Measurements from ENCODE around the gene ANGPTL2.
A peak's percentile ranks its signal among the peaks of the same experiment; 100 is the strongest.

The ANGPTL2 gene

DNA sequence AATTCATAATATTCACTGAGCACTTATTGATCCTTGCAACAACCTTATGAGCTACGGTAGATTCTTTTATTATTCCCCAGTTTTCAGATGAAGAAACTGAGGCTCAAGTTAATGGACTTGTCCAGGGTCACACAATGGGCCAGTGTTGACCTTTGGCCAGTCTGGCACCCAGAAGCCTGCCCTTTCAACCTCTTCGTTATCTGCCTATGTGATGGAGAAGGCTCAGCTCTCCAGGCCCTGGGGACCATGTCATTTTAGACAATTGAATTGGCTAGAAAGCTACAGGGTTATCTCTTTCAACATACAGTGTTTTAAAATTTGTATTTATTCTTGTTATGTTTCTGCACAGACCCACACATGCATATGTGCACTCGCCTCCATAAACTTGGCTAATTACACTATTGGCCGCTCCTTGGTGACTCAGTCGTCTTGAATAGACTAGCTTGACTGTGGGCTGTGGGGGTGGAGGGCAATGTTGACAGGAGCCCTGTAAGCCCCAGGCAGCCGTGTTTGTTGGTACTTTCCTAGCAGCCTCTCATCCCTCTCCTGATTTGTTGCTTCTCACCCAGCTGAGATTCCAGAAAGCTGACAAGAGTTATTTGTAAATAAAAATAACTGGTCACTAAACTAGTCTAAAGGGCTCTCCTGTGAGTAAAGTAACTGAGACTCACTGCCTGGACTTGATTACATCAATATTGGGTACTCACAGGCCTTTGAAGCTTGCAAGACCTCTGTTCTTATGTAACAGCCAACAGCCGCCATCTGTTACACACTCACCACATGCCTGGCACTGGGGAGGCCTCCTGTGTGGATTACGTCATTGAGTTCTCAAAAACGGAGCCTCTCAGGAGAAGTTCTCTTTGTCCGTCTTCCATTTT, 8.5 kb upstream of the ANGPTL2 start:
- peak; percentile 82 for DNase-seq (ENCODE audit: low read depth, low spot score)
- POLR2A ChIA-PET: interaction anchor here (1.9 to 2.1 kb wide), 2 partner anchors 8 to 9 kb away, joined by 8 to 9 read pairs; partner anchors contain the start of gene ANGPTL2
- no peak overlapping the region for H3K4me3 ChIP-seq (ENCODE audit: low read depth, low read length)
- no peak for TF ChIP-seq CTCF (IDR thresholded peaks at IDR 0.05; ENCODE audit: insufficient read depth, low read length, missing control alignments)
- CTCF ChIA-PET: interaction anchor here (1.2 to 1.6 kb wide), 5 partner anchors 10 to 56 kb away, joined by 3 to 5 read pairs (median 3); no protein-coding TSS in a partner anchor

DNA sequence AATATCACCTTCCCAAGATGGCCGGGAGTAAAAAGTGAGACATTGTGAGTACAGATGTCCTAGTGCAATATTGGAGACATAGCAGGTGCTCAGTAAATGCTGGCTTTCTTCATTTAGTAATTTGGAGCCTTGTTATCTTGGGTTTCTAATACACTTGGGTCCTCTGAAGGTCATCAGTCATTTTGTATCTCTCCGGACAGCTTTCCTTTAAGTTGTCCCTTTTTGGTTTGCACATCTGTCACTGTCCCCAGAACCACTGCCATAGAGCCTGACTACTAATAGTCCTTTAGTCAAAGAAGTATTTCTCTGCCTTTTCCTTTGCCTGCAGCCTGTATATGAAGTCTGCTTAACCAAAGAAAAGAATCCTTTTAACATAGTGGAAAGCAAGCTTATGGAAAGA, 7.8 kb upstream of the ANGPTL2 start:
- CTCF ChIA-PET: interaction anchor here (1.2 to 1.6 kb wide), 3 partner anchors 11 to 30 kb away, joined by 3 to 4 read pairs (median 3); no protein-coding TSS in a partner anchor
- no peak for TF ChIP-seq CTCF (IDR thresholded peaks at IDR 0.05; ENCODE audit: insufficient read depth, low read length, missing control alignments)

GRCh38 chr9:127129718-127130085, 7.3 kb upstream of the ANGPTL2 start:
- H3K4me3 ChIP-seq (ENCODE audit: low read depth, low read length): no peak overlapping the region
- TF ChIP-seq CTCF (IDR thresholded peaks at IDR 0.05; ENCODE audit: insufficient read depth, low read length, missing control alignments): no peak
- DNase-seq (ENCODE audit: low read depth, low spot score): no peak
- ChIA-PET CTCF (interaction anchor here (1.0 to 1.1 kb wide), 2 partner anchors 69 to 164 kb away, joined by 3 to 4 read pairs; no protein-coding TSS in a partner anchor), POLR2A (no interaction called here)

More for the DNA sequence above, 7.8 kb upstream of the ANGPTL2 start:
- POLR2A ChIA-PET: interaction anchor here (2.1 kb wide), 1 partner anchor 9 kb away, joined by 8 read pairs; no protein-coding TSS in a partner anchor
- H3K4me3 ChIP-seq (ENCODE audit: low read depth, low read length): no peak overlapping the region
- DNase-seq (ENCODE audit: low read depth, low spot score): no peak

GRCh38 chr9:127129073-127129717, 6.8 kb upstream of the ANGPTL2 start:
- no peak for TF ChIP-seq CTCF (IDR thresholded peaks at IDR 0.05; ENCODE audit: insufficient read depth, low read length, missing control alignments)
- POLR2A ChIA-PET: no interaction called here
- no peak overlapping the region for H3K4me3 ChIP-seq (ENCODE audit: low read depth, low read length)
- DNase-seq (ENCODE audit: low read depth, low spot score): no peak
- CTCF ChIA-PET: interaction anchor here (1.0 to 1.1 kb wide), 2 partner anchors 70 to 164 kb away, joined by 3 to 4 read pairs; no protein-coding TSS in a partner anchor

DNA sequence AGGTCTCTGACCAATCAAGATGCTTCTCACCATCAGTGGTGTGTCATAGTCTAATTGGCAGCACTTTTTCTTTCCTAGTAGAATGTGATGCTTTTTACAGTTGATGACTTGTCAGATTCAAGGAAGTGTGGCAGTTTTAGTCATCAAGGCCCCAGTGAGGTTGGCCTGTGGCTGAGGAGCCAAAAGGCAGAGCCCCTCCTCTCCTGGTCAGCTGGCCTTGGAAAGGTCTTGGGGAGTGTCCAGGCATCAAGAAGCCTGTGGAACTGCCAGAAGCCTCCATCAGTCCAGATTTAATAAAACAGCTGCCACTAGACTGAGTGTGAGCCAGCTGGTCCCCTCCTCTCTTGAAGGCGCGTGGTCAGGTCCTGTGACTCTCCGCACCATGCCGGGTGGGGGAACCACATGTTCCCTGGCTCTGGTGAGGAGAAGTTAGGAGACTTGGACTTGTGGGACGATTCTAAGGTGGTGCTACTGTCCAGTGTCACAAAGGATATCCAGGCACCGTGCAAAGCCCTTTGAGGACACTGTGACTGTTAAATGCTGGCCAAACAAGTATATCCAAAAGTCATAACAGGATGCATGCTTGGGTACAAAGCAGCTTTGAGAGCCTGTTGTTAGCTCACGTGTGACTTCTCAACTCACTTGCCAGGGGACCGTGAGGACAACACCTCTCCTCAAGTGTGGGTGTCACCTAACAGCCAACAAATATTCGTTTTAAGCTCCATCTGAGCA, 6.1 kb upstream of the ANGPTL2 start:
- ChIA-PET POLR2A (no interaction called here), CTCF (interaction anchor here (1.0 to 1.1 kb wide), 2 partner anchors 70 to 163 kb away, joined by 3 to 4 read pairs; no protein-coding TSS in a partner anchor)
- H3K4me3 ChIP-seq (ENCODE audit: low read depth, low read length): no peak overlapping the region
- TF ChIP-seq CTCF (IDR thresholded peaks at IDR 0.05; ENCODE audit: insufficient read depth, low read length, missing control alignments): no peak
- no peak for DNase-seq (ENCODE audit: low read depth, low spot score)

Measured in AG04449 (cell line).